HUDEP-2 (cell line): ENCODE results near the gene PITPNC1.

Experiments used
- DNase-seq, 76 experiments: peaks; one replicate each; lab custom pipeline; 2025; ENCODE audit not compliant: unreplicated experiment in 76 of 76; lab: John Stamatoyannopoulos, UW

The PITPNC1 gene

GRCh38 chr17:67663457-67663856 lies 286.4 kb downstream of the PITPNC1 start:
- no peak for DNase-seq

- no peak for DNase-seq
Measured at GRCh38 chr17:67666028-67666427, 288.9 kb downstream of the PITPNC1 start.

GRCh38 chr17:67666710-67667109 lies 289.6 kb downstream of the PITPNC1 start:
- DNase-seq = no peak

- DNase-seq = no peak
Measured at GRCh38 chr17:67671493-67671892, 294.4 kb downstream of the PITPNC1 start.

GRCh38 chr17:67672592-67673335 lies 295.7 kb downstream of the PITPNC1 start:
- DNase-seq = no peak

- no peak for DNase-seq
Measured at GRCh38 chr17:67675481-67675880, 298.4 kb downstream of the PITPNC1 start.

- no peak for DNase-seq
Measured at GRCh38 chr17:67676305-67676704, 299.2 kb downstream of the PITPNC1 start.

- no peak for DNase-seq
Measured at GRCh38 chr17:67678414-67678813, 301.3 kb downstream of the PITPNC1 start.

GRCh38 chr17:67679225-67679624 lies 302.1 kb downstream of the PITPNC1 start:
- DNase-seq = no peak

GRCh38 chr17:67679721-67680120 lies 302.6 kb downstream of the PITPNC1 start:
- no peak for DNase-seq

- DNase-seq = no peak
Measured at GRCh38 chr17:67680445-67681224, 303.6 kb downstream of the PITPNC1 start.

- no peak for DNase-seq
Measured at GRCh38 chr17:67682196-67682595, 305.1 kb downstream of the PITPNC1 start.

- DNase-seq = no peak
Measured at GRCh38 chr17:67685351-67685750, 308.3 kb downstream of the PITPNC1 start.

GRCh38 chr17:67686241-67686640 lies 309.2 kb downstream of the PITPNC1 start:
- DNase-seq = no peak

GRCh38 chr17:67687511-67687910 lies 310.4 kb downstream of the PITPNC1 start:
- DNase-seq = no peak

- DNase-seq = peak in 29 of 76 experiments; percentile 2 to 62 (median 31)
Measured at GRCh38 chr17:67689534-67690177, 312.6 kb downstream of the PITPNC1 start.

GRCh38 chr17:67693811-67694210 lies 316.7 kb downstream of the PITPNC1 start:
- no peak for DNase-seq

GRCh38 chr17:67696347-67696746 lies 319.3 kb downstream of the PITPNC1 start:
- DNase-seq = no peak

- no peak for DNase-seq
Measured at GRCh38 chr17:67696853-67697498, 319.9 kb downstream of the PITPNC1 start.

- DNase-seq = no peak
Measured at GRCh38 chr17:67700037-67700724, 323.1 kb downstream of the PITPNC1 start.
